SK-MEL-5 (cell line): Measurements from ENCODE around the gene ITGA6. TPM values are rescaled to one million over a fixed set of nuclear protein-coding genes. Genes with fewer than 3 reads are reported as not detected.
"Not testable (repeated sequence)": the region's sequence is repeated elsewhere in the genome, so short reads cannot be mapped to it uniquely, and the experiment has no call there.

Experiments
- DNase-seq: peaks from one replicate; pipeline ENCODE4 v3.0.0-alpha.2; 2016; ENCODE audit warnings: low read depth, low spot score
- in situ Hi-C: cut with HindIII; loops from 2 replicates; pipeline ENCODE4 v1.10.0; 2016; ENCODE audit warnings: low sequenced_read_pairs, high pct_unique_total_duplicates, low pct_unique_long_range_greater_than_20kb
- total RNA-seq: library from RNA; depleted of rRNA; stranded (reverse); fragments of >200 nt; shearing (Covaris generic); gene quantifications from 2 replicates; pipeline ENCODE4 v1.2.3, GENCODE V29; 2014; rRNA removed

ITGA6 gene
- total RNA-seq, 1 experiment from 2014 or later = 61.5 TPM

DNA sequence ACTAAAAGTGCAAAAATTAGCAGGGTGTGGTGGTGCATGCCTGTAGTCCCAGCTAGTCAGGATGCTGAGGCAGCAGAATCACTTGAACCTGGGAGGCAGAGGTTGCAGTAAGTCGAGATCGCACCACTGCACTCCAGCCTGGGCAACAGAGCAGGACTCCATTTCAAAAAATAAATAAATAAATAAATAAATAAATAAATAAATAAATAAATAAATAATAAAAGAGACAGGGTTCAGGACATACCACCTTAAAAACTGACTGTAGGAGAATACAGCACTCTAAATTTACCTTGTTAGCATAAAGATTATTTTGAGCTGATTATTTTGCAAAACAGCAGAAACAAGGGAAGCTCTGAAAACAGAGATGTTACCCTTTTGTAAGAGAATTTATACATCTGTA is 105.1 kb downstream of the ITGA6 start:
- in situ Hi-C loops, DNase-seq: not testable (repeated sequence)

DNA sequence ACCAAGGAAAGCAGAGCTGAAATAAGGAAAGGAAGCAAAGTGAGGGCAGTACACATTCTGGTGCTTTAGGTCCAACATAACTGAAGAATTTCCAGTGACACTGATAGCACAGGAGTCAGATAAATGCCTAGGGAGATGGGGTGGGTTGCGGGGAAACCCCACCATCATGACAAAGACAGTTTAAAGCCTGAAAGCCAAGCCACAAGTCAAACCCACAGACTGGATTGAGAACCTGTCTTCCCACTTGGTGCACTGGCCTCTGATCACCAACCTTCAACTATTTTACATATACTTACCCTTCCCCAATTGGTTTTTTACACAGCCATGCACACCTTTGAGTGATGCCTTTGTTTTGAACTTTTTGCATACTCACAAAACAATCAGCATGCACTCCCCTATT is 106.3 kb downstream of the ITGA6 start:
- in situ Hi-C loops = no loop called here
- DNase-seq = no peak

DNA sequence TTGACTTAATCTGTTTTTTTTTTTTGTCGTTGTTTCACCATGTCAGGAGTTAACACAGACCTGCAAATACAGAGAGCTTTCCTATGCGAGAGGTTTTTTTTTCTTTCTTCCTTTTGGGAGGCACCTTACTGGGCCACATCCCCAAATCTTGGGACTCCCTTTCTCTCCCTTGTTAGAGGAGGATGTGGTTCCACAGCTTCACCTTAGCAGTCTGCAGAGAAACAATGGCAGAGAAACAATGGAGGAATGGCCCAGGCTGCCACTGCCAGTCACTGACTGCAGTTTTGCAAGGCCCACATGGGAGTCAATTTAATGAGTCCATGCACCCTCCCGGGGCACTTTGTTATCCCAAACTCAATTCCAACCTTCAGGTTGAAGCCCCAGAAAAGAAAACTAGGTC is 107.7 kb downstream of the ITGA6 start:
- in situ Hi-C loops = no loop called here
- DNase-seq = no peak

DNA sequence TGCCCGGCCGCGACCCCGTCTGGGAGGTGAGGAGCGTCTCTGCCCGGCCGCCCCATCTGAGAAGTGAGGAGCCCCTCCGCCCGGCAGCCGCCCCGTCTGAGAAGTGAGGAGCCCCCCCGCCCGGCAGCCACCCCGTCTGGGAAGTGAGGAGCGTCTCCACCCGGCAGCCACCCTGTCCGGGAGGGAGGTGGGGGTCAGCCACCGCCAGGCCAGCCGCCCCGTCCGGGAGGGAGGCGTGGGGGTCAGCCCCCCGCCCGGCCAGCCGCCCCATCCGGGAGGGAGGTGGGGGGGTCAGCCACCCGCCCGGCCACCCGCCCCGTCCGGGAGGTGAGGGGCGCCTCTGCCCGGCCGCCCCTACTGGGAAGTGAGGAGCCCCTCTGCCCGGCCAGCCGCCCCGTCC is 110.5 kb downstream of the ITGA6 start:
- DNase-seq, in situ Hi-C loops: not testable (repeated sequence)

DNA sequence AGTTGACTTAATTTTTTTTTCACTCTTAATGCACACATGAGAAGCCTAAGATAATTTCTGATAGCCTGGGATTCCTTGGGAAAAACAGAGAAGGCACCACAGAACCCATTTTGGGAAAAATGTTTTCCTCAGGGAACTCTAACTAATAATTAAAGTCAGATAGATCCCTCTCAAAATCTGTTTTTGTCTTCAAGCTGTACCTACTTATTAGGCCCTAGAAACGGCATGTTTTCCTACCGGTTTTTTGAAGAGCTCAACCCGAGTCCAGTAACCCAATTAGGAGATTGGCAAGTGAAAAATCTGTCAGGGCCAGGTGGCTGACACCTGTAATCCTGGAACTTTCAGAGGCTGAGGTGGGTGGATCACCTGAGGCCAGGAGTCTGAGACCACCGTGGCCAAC is 112.4 kb downstream of the ITGA6 start:
- no peak for DNase-seq
- in situ Hi-C loops = no loop called here

DNA sequence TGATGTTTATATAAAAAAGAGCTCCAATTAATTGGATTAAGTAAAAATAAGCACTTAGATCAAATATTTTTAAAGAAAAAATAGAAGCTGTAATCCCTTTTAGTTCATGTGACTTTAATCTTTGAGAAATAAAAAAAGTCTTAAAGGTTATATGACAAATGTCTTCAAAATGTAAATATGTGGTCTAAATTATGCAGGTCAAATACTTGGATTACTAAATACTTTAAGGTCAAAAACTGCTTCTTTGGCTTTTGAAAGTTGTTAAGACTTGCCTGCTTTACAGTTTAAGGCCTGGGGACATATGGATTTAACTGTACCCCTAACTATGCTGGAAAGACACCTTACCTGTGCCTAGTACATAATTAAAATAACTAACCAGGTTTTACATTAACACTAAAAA is 113.0 kb downstream of the ITGA6 start:
- DNase-seq = no peak
- in situ Hi-C loops = no loop called here

DNA sequence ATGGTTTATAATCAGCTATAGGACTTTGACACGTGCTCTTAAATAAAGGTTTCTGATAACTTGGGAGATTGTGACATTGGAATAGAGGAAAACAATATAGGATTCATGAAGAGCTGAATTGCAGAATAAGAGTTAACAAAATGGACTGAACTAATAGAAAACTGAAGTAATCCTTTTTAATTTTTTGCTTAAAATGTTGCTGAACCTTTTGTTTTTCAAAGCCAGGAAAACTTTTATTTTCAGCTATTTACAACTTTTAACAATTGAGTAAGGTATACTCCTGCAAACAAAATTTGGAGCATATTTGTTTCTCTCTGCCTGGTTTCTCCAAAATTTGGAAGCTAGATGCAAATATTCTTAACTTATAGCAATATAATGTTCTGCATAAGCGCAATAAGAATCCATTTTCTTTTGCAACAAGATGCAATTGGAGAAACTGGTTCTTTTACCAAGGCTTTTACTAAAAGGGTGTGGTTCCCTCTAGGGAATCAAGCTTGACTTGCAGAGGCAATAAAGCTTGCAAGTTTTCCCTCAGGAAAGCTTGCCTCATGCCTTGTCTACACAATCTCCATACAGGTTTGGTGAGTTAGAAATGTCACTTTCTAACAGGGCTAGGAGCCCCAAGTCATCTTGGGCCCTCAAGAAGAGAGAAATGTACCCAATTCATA is 118.2 kb downstream of the ITGA6 start:
- no peak for DNase-seq
- in situ Hi-C loops = no loop called here

DNA sequence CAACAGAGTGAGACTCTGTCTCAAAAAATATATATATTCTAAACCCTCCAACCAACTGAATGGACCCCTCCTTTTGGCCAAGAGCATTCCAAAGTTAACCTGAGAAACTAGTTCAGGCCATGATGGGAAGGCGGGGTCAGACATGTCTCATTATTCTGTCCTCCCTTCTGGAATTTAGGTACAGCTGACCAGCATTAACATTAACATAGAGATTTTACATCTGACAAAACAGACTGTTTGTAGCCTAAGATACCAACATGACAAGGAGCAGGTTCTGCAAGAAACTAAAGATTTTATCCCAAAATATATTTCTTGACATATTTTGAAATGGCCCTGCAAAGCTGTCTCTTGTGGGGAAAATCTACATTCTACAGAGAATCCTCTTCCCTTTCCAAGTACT is 121.7 kb downstream of the ITGA6 start:
- DNase-seq = no peak
- in situ Hi-C loops = no loop called here

DNA sequence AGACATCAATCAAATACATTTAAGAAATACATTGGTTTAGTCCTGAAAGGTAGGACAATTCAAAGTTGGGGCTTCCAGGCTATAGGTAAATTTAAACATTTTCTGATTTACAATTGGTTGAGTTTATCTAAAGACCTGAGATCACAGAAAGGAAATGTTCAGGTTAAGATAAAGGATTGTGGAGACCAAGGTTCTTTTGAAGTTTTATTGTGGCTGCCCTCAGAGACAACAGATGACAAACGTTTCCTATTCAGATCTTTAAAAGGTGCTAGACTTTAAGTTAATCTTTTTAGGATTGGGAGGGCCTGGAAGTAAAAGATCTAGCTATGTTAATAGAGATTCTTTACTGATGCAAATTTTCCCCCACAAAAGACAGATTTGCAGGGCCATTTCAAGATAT is 122.4 kb downstream of the ITGA6 start:
- DNase-seq, in situ Hi-C loops: not testable (repeated sequence)

DNA sequence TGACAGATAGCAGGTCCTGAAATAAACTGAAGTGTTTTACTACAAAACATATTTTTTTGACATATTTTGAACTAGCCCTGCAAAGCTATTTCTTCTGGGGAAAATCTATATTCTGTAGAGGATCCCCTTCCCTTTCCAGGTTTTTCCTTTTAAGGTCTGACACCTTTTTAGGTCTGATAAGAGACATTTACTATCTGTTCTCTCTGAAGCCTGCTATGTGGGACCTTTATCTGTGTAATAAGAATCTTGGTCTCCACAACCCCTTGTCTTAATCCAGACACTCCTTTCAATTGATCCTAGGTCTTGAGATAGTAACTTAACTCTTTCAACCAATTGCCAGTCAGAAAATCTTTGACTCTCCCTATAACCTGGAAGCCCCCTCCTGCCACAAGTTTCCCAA is 123.0 kb downstream of the ITGA6 start:
- in situ Hi-C loops = no loop called here
- no peak for DNase-seq

DNA sequence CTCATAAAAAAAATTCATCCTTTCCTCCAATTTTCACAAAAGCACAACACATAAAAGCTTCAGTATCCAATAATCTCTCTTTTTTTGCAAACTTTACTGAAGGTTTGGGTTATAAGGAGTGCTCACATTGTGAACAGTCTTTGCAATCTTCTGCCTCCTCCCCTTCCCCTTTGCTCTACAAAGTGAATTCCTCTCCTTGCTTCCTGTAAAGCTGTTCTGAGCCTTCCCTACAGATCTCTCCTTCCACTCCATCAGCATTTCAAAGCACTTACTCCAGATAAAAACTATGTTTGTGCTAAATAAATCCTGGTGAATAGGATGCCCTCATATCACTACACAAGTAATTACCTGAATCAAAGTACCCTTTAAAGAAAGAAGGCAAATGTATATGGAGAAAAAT is 123.9 kb downstream of the ITGA6 start:
- in situ Hi-C loops = no loop called here
- DNase-seq = no peak

DNA sequence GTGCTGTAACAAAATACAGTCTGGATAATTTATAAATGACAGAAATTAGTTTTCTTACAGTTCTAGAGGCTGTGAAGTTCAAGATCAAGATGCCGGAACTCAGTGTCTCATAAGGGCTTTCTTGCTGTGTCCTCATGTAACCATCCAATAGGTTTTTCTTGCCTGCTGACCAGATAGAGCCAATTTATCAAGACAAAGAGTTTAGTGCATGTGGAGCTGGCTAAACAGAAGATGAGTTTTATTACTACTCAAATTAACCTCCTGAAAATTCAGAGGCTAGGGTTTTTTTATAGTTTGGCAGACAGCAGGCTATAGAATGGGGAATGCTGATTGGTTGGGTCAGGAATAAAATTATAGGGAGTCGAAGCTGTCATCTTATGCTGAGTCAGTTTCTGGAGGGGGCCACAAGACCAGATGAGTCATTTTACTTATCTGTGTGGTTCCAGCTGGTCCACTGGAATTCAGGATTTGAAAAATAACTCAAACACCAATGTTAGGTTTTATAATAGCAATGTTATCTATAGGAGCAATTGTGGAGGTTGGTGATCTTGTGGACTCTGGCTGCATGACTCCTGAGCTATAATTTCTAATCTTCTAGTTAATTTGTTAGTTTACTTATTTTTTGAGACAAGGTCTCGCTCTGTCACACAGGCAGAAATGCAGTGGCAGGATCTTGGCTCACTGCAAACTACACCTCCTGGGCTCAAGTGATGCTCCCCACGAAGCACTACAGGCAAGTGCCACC is 125.3 kb downstream of the ITGA6 start:
- in situ Hi-C loops = no loop called here
- no peak for DNase-seq

DNA sequence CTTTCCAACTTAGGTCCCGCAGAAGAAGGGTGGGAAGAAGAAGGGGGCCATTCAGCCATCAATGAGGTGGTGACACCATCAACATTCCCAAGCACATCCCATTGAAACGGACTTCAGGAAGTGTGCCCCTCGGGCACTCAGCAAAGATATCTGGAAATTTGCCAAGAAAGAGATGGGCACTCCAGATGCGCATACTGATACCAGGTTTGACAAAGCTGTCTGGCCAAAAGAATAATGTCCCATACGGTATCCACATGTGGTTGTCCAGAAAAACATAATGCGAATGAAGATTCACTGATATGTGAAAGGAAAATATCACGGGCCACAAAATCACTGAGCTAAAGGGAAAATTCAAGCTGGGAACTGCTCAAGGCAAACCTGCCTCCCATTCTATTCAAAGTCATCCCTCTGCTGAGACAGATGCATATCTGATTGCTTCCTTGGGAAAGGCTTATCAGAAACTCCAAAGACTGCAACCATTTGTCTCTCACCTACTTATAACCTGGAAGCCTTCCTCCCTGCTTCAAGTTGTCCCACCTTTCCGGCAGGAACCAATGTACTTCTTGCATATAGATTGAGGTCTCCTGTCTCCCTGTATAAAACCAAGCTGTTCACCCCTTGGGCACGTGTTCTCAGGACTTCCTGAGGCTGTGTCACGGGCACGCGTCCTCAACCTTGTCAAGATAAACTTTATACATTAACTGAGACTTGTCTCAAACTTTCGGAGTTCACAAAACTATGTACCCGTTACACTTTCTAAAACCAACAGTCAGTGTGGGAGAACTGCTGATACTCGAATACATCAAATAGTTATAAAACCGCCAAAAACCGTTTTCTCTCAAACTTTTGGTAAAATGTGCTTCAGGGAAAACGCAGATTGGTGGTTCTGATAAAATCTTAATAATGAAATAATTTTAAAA is 127.2 kb downstream of the ITGA6 start:
- DNase-seq = no peak
- in situ Hi-C loops = no loop called here

DNA sequence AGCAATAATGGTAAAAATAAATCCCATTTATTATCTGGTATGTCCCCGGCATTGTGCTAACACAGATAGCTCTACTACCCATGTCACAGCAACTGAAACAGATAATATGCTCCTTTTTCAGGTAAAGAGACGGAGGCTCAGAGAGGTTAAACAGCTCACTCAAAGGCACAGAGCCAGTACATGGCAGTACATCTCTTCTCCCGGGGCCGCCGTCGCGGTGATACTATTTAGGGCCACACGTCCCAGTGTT is 127.8 kb downstream of the ITGA6 start:
- DNase-seq = no peak
- in situ Hi-C loops = no loop called here

Other genes starting within 250 kb of the ITGA6 start
- gene PDK1, start 128.5 kb downstream of the ITGA6 start, total RNA-seq = 31.2 and 42.6 TPM in 2 replicates